ENCODE data around the gene PLIN1.

The PLIN1 gene

DNA sequence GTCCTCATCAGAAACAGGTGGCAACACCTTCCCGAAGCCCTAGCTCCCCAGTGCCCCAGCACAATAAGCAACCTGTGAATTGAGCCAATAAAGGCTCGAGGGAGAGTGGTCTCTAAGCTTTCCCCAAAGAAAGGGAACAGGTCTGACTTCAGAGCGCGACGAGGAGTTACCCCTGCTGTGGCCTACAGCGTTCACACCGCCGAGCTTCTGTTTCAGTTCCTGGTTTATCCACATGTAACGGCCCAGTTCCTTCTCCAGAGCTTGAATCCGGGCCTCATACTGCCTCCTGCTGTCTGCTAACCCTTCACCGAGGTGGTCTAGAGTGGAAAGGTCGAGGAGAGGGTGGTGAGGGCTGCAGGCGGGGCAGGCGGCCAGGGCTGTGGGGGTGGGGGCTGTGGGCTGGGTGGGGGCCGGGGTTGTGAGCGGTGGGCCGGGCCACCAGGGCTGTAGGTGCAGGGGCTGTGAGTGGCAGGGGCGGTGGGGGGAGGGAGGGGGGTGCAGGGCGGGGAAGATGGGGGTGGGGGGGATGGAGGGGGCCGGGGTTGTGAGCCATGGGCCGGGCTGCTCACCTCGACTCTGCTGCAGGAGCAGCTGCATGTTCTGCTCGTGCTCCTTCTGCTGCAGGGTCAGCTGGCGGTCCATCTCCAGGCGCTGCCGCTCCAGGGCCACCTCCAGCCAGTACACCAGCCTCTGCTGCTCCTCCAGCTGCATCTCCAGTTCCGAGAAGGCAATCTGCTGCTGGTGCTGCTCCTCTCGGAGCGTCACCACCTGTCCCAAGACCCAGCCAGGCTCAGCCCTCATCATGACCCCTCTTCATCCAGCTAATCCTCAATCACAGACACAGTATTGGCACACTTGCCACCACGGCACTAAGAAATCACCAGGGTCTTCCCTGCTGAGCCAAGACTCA lies 50.1 kb downstream of the PLIN1 start:
- no peak for TF ChIP-seq CTCF (IDR thresholded peaks at IDR 0.05; ENCODE audit: control insufficient read depth, extremely low read depth, insufficient read depth)
- no peak for DNase-seq (ENCODE audit: low read depth)
- no peak overlapping the region for H3K4me3 ChIP-seq (ENCODE audit: low read depth, low read length)

GRCh38 chr15:89628301-89628700 lies 50.9 kb downstream of the PLIN1 start:
- TF ChIP-seq CTCF (IDR thresholded peaks at IDR 0.05; ENCODE audit: control insufficient read depth, extremely low read depth, insufficient read depth) = no peak
- DNase-seq (ENCODE audit: low read depth) = no peak
- no peak overlapping the region for H3K4me3 ChIP-seq (ENCODE audit: low read depth, low read length)

DNA sequence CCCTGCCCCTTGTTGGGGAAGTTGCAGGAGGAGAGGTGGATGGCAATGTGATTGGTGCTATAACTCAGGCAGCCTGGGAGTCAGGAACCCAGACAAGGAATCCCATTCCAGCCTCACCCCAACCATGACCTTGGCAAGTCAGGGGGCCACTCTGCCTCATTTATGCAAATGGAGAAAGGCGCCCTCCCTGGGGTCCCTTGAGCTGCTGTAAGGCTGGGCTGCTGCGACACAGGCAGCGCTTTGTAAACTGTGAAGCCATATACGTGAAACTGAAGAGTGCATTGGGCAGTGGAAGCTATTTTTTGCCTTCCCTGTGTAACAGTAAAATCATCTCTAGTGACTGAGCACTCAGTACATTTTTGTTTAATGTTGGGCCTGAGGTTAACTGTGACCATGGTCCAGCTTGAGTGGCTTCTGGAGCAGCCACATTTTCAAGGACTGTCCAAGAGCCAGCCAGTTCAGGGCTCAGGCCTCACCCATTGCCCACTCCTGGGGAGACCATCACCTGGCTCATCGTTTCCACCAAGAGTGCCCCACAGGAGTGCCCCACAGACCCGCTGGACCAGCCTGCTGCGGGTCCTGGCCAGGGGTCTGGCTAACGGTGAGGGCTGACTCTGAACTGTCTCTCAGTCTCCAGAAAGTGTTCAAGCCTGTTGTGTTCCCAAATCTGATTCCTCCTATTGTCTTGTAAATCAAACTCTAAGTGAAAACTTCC lies 51.8 kb downstream of the PLIN1 start:
- no peak for TF ChIP-seq CTCF (IDR thresholded peaks at IDR 0.05; ENCODE audit: control insufficient read depth, extremely low read depth, insufficient read depth)

DNA sequence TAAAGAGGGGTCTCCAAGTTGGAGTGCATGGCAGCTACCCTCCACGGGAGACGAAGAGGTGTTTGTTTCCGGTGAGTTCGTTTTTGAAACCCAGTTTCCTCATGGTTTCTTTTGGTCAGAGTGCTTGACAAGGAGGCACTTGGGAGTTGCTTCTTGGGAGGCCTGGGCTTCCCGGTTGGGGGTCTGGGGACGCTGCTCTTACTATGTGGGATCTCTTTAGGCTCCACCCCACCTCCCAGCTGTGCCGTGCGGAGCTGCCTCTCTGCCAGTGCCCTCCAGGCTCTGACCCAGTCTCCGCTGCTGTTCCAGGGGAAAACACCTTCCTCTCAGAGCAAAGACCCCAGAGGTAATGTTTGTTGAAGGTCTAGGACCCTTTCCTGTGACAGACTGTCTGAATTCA lies 53.5 kb downstream of the PLIN1 start:
- H3K4me3 ChIP-seq (ENCODE audit: low read depth, low read length) = no peak overlapping the region
- no peak for DNase-seq (ENCODE audit: low read depth)
- no peak for TF ChIP-seq CTCF (IDR thresholded peaks at IDR 0.05; ENCODE audit: control insufficient read depth, extremely low read depth, insufficient read depth)

More for the DNA sequence above, 51.8 kb downstream of the PLIN1 start:
- DNase-seq (ENCODE audit: low read depth) = no peak
- no peak overlapping the region for H3K4me3 ChIP-seq (ENCODE audit: low read depth, low read length)

GRCh38 chr15:89623165-89623564 lies 56.0 kb downstream of the PLIN1 start:
- no peak for TF ChIP-seq CTCF (IDR thresholded peaks at IDR 0.05; ENCODE audit: control insufficient read depth, extremely low read depth, insufficient read depth)
- H3K4me3 ChIP-seq (ENCODE audit: low read depth, low read length) = no peak overlapping the region
- DNase-seq (ENCODE audit: low read depth) = no peak

DNA sequence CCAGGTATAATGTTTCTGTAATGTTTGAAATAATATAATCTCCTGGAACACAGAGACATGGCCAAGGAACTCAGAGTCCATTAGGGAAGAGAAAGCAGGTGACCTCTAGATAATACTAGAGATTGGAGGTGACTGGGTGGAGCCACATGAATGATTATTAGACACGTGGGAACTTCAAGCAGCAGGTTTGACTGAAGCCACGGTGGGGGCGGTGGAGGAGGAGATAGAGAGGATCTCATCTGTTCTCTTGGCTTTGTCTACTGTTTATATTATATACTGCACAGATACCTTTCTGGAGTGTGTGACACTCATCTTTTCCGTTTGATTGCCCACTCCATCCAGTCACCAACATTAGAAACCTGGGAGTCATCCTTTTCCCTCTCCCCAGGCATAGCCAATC lies 57.6 kb downstream of the PLIN1 start:
- no peak for TF ChIP-seq CTCF (IDR thresholded peaks at IDR 0.05; ENCODE audit: control insufficient read depth, extremely low read depth, insufficient read depth)
- no peak for DNase-seq (ENCODE audit: low read depth)
- no peak overlapping the region for H3K4me3 ChIP-seq (ENCODE audit: low read depth, low read length)
